Kidney tubule cell (primary cell): ENCODE results near the gene PCED1B.

Source experiments
- DNase-seq: peaks from one replicate; pipeline ENCODE4 v3.0.0-alpha.2; 2018; ENCODE audit warnings: low spot score

The PCED1B gene

DNA sequence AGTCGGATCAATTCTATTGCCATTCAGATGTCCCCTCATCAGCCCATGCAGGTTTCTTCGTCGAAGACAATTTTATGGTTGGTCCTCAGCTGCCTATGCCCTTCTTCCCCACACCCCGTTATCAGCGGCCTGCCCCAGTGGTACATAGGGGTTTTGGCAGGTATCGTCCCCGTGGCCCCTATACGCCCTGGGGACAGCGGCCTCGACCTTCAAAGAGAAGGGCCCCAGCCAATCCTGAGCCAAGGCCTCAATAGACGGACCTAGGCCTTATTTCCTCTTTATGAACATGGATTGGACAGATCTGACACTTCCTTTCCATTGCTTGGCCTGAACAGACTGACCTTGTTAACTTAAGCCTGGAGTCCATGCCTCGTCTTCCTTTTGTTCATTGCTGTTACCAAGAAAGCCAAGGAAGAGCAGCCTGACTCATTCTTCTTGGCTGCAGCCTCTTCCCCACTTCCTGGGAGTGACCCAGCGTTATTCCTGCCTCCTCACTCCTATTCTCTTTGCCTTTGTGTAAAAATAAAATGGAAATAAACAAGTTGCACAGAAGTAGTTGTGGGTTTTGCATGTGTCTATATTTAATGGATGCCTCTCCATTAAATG is 156.8 kb downstream of the PCED1B start:
- DNase-seq = peak; percentile 82

DNA sequence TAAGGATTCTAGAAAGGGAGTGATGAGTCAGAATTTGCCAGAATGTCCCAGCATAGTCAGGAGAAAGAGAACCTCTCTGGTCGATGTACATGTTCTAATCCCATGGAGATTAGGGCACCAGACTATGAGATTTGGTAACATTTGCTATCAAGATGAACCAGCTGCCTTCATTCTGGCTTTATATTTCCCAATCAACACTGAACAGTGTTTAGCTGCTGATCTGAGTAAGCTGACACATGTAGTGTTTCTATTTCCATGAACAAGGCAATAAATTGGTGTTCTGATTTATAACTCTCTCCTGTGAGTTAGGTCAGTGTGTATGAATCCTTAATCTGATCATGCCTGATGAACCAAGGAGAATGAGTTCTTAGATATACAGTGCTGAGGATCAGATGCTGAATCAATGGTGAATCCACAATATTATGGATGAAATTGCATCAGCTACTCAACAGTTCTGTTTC is 158.4 kb downstream of the PCED1B start:
- no peak for DNase-seq

DNA sequence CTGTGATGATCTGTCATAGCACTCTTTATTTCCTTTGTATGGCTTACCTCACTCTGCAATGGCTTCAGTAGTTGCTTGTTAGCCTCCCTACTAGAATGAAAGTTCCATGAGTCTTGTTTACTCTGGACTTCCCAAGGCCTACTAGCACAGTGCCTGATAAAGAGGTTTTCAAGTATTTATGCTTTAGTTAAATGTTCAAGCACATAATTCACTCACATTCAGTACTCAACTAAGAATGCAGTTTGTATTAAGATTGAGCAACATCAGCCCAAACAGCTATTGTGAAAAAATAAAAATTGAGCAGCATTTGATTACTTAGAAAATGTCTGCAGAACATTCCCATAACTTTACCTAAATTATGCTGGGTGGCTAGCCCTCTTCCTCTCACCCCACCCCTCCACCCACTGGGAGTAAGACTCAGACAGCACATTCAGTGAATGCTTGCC is 159.3 kb downstream of the PCED1B start:
- no peak for DNase-seq

DNA sequence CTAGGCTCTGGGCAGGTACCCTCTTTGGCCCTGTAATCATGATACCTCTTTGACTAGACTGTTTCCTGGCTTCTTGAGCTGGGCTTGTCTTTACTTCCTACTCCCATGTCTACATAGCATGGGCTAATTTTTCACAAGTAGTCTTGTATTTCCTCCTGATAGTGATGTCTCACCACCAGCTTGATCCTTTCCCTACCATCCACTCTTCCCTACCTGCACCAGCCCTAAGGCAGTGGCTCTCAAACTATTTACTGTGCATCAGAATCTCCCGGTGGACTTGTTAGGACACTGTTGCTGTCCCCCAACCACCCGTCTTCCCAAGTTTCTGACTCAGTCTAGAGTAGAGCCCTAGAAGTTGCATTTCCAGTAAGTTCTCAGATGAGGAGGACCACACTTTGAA is 163.0 kb downstream of the PCED1B start:
- no peak for DNase-seq

DNA sequence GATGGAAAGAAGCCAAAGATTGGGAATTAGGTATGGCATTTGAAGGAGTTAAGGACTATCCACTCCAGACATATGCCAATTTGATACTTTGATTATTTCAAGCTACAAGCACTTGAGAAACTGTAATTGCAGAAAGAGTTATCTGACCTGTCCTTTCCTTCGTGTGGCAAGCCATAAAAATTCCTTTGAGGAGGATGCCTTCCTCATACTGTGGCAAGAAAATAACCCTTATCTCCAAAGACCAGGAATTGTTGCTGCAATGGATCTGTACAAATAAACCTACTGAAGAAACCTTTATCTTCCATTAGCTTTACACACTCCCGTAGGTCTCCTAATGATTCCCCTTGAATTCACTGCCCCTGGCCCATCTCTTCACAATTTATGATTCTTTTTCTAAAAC is 165.4 kb downstream of the PCED1B start:
- no peak for DNase-seq

DNA sequence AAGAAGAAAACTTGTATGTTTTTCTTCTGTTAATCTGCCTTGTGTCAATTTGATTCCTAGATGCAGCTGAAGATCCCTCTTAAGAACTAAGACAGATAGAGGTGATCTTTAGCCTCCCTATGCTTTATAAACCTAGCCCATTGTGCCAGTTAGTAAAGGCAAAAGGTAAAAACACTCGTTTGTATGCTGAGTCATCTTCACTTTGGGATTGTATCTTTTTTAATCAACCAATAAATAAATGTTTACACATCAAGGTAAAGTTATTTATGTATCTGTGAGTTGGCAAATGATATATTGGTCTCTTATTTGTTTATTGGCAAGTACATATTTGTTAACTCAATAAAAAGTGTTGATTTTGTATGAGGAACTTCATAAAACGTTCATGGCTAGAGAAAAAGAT is 166.2 kb downstream of the PCED1B start:
- no peak for DNase-seq

DNA sequence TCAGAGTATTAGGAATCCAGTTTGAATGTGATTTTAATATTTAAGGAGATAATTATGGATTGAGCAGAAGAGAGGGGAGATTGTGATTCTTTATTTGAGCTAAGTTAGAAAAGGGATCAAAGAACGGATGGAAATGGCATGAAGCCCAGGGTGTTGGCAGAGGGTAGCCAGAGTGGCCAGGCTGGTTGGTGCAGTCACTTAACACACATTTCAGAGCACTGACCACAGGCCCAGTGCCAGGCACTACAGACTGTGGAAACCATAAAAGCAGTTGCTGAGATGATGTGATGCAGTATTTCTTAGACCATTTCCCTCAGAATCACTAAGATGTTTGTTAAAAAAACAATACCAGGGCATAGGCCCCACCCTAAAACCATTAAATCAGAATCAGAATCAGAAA is 168.0 kb downstream of the PCED1B start:
- DNase-seq = no peak

DNA sequence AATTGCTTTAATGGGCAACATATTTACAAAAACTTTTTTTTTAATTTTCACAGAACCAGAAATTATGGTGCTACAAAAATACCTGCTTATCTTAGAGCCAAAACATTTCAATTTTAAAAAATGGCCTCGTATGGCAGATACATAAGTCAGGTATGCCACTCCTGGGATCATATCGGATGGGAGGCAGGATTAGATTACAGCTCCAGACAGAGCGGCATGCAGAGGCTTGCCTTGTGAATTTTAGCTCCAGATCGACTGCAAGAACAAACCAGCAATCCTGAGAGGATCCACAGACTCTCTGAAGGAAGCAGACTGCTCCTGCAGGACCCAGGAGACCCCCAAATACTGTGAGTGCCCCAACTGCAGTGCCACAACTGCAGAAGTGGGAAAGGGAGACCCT is 169.7 kb downstream of the PCED1B start:
- DNase-seq = no peak

DNA sequence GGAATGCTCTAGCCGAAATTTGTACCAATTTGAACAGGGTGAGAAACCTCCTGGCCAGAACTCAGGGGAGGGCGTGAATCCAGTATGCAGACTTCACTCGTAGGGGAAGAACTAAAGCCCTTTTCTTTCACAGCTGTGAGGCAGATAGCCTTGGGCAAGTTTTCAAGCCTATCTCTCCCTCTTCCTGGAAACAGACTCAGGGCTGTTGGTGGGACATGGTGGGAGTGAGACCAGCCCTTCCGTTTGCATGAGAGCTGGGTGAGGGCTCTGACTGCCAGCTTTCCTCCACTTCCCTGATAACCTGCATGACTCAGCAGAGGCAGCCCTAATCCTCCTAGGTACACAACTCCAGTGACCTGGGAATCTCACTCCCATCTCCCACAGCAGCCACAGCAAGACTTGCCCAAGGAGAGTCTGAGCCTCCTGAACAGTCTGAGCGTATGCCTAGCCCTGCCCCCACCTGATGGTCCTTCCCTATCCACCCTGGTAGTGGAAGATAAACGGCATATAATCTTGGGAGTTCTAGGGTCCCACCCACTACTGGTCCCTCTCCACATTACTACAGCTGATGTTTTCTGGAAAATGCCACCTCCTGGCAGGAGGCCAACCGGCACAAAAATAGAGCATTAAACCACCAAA is 170.4 kb downstream of the PCED1B start:
- DNase-seq = no peak

DNA sequence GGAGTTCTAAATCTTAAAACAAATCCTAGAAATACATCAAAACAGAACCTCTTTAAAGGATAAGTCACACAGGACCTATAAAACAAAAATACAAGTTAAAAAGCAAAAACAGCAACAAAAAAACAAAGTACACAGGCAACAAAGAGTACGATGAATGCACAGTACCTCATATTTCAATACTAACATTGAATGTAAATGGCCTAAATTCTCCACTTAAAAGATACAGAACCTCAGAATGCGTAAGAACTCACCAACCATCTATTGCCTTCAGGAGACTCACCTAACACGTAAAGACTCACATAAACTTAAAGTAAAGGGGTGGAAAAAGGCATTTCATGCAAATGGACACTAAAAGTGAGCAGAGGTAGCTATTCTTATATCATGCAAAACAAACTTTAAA is 172.5 kb downstream of the PCED1B start:
- DNase-seq = no peak

DNA sequence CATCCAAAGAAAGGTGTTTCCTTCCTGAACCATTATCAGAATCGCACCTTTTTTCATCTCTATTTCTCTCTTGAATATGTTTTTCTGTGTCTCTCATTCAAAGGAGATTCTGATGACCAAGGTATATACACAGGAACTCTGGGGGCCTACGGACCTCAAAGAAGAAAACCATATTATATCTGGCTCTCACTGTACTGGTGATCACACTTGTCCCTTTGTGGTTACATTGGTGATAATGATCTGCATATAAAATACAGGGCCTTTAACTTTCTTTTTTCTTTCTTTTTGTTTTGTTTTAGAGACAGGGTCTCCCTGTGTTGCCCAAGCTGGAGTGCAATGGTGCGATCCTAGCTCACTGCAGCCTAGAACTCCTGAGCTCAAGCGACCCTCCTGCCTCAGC is 185.5 kb downstream of the PCED1B start:
- DNase-seq = no peak

DNA sequence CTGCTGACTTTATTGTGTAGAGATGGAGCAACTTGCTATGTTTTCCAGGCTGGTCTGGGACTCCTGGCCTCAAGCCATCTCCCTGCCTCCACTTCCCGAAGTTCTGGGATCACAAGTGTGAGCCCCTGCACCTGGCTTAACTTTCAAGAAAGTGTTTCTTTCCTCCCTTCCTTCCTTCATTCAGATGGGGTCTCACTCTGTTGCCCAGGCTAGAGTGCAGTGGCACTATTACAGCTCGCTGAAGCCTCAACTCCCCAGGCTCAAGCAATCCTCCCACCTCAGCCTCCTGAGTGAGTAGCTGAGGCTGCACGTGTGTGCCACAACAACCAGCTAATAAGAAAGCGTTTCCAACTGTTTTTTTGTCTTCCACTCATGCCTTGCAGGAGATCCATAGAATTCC is 186.0 kb downstream of the PCED1B start:
- no peak for DNase-seq

DNA sequence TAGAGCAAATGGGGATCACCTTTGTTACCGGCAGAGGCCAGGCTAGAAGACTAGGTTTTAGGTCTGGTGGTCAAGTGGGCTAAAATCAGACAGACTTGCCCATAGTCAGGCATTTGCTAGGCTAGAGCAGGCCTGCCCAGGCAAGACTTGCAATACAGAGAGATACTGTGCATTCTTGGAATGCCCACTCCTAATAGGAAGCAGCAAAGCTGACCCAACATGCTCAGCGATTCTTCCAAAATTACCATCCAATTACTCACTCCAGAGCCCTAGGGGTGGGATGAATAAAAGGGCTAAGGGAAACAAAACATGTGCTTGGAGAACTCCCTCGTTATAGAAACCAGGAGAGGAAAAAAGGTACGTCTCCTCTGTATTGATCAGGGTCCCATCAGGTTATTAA is 188.2 kb downstream of the PCED1B start:
- peak; percentile 52 for DNase-seq

DNA sequence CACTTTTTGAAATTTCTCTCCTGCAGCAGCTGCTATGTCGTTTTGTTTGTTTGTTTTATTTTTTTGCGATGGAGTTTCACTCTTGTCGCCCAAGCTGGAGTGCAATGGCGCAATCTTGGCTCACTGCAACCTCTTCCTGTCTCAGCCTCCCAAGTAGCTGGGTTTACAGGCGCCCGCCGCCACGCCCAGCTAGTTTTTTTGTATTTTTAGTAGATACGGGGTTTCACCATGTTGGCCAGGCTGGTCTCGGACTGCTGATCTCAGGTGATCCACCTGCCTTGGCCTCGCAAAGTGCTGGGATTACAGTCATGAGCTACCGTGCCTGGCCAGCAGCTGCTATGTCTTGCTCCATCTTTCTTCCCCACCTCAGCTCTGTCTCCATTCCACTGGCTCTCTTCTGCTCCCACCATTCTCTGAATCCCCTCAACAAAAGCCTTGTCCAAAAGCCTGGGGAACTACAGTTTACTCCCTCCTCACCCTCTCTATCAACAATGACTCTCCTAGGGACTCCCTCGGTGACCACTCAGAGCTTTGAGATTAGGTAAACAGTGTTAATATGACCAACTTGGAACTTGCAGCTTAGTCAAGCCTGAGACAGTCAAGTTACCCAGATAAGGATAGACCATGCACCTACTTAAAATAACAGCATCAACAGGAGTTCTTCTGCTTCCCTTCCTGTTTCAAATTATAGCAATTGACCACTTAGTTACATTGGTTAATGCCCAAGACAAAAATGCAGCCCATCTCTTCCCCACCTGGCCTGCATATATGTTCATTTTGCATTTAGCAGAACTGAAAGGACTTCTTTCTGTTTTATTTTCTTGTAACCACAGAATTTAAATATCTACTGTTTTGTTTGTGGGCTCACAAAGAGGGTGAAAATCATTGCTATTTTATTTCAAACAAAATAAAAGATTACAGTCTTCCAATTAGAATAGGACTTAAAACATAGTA is 189.4 kb downstream of the PCED1B start:
- no peak for DNase-seq

DNA sequence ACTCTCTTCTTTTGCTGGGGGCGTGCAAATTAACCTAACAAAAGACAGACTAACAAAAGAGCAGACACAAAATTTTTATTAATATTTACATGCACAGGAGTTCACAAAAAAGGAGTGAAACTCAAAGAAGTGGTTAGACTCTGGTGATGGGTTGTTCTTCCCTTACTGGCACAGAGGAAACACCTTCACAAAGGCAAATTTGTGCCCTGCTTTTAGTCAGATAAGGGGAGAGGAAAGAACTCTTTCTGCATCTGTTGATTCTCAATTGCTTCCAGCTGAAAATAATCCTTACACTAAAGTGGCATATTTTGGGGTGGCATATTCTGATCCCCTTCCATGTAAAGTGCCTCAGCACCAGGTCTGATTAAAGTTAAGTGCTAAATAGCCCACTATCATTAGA is 190.5 kb downstream of the PCED1B start:
- no peak for DNase-seq

DNA sequence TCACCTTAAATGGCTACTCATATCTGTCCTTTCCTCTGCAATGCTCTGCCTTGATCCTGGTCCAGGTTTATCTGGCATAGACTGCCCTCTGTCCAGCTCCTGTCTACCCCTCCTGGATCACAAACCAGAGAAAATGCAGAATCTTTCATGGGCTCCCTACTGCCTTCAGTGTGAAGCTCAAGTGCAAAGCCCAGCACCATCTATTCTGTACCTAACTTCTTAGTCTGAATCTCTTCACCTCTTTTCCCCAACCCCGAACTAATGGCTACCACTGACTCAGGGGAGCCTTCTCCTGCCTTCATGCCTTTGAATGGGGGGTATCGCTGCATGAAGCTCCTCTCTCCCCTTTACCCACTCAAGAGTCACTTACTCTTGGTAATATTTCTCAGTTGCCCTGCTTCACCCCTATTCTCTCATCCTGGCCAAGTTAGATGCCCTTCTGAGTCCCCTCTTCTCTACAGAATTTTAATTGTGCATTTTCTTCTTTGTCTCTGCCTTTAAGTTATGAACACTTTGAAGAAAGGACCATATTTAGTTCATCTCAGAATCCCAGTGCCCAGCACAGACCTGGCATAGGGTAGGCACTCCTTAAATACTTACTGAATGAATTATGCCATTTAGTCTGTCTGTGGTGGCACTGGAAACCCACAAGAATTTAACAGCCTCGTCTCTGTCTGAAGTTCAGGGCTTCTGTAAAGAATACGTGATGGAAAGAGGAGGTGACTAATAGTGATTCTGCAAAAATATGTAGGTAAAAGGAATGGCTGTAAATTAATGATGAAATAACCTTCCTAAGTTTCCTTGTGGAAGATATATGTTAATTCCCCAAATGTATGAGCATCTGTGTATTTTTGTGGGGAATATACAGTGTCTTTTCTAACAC is 191.6 kb downstream of the PCED1B start:
- DNase-seq = peak; percentile 98

DNA sequence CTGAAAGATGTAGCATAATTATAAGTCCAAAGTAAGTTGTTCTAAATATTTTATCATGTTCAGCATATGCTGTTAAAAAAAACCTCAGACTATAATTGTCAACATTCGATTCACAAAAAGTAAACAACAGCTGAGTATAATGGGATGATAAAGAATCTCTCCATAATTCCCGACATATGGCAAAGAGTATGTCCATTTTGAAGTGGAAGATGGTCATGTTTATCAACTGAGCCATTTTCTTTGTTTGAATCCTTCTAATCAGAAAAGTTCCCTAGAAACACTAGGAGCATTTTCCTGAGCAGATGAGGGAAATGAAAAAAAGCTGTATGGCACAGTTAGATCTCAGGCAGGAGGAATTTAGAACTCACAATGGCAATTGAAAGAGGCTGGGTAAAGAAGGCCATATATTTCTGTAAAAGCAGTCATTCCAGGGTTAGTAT is 192.4 kb downstream of the PCED1B start:
- DNase-seq = no peak

DNA sequence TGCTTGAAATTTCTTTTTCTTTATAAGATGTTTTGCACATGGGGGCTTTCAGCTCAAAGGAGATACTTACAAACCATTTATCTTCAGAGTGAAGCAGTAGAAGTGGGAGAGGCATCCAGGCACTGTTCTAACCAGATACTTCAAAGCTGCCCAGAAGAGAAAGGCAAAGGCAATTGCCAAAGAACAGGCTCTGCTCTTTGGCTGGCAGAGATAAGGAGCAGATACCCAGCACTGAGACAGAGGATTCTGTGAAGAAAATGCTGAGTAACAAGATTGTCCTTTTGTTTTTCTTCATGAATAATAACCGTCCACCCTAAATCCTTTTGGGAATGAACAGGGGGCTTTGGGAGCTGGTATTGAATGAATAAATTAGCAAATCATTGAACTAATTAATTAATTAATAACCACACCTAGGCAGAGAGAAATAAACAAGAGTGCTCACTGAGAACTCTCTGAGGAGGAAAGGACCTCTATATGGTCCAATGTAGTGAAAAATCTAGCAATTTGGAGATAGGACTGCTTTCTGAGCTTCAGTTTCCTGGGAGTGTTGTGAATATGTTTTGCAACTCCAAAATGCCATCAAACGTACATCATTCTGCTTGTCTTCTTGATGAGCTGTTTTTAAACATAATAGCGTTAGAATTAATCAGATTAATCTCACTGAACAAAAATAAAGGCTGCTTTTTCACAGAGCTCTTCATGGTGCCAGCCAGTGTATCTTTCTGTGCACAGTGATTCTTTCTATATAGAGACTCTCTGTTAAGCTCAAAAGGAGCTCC is 193.2 kb downstream of the PCED1B start:
- no peak for DNase-seq

DNA sequence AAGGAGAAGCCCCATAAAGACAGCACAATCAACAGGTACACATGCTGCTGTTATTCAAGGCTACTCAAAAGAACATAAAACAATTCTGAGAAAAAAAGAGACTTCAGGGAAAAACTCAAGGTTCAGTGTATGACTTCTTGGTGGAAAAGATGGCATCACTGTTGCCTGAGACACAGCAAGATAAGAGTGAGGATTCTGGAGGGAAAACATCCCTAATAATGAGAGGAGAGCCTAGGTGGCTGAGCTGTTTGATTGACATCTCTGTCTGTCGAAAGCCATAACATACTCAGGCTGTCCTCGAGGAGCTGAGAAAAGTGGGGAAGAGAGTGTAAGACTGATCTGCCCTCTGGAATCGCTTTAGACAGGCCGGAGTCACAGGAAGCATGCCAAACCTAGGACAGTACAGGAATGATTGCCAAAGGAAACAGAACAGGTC is 193.8 kb downstream of the PCED1B start:
- DNase-seq = no peak

DNA sequence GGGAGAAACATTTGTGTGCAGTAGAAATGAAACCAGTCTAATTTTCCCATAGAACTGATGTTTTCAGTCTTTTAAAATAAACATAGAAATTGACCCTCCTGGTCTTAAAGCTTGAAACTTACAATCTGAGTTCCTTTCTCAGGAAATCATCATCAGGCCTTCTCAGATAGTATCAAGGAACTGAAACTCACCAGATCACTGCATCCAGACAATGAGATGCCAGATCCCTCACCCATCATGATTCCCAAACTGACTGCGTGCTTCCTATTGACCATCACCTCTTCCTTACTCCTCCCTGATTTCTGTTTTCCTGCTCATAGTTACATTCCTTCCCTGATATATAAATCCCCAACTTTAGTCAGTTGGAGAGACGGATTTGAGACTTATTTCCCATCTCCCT is 195.3 kb downstream of the PCED1B start:
- DNase-seq = no peak

DNA sequence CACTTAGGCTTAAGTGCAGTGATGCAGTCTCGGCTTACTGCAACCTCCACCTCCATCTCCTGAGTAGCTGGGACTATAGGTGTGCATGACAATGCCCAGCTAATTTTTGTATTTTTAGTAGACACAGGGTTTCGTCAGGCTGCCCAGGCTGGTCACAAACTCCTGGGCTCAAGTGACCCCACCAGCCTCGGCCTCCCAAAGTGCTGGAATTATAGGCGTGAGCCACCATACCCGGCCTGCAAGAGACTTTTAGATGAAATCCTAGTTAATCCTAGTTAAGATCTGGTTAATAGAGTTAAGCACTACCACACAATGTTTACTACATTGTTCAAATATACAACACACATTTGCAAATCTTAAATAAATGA is 196.8 kb downstream of the PCED1B start:
- no peak for DNase-seq
